CD4-positive, alpha-beta memory T cell (primary cell): ENCODE measurements around the gene PRRX2. TPM values are rescaled to one million over a fixed set of nuclear protein-coding genes. Genes with fewer than 3 reads are reported as not detected.

Source experiments
- CTCF ChIA-PET: fragments of 350-600 bp; sonication (Branson Sonifier 250); formaldehyde crosslinking; loops from one replicate; lab custom pipeline; 2021; ENCODE audit warnings: inconsistent platforms; ENCODE audit not compliant: partially characterized antibody; lab: Charles Lee
- POLR2A ChIA-PET: fragments of 350-600 bp; sonication (Branson Sonifier 250); formaldehyde crosslinking; loops from one replicate; lab custom pipeline; 2021; ENCODE audit not compliant: partially characterized antibody; lab: Charles Lee
- DNase-seq, 5 donors: peaks; one replicate each; pipeline versions ENCODE4 v3.0.0 to v3.0.0-alpha.2; 2020 to 2022; ENCODE audit warnings: mixed read lengths in 1 of 5
- H3K27ac ChIP-seq: one replicate; pipeline ENCODE4 v1.7.0; 2013; ENCODE audit warnings: low read depth, low read length
- H3K27me3 ChIP-seq: 2 replicates; pipeline ENCODE4 v1.7.0; 2013; ENCODE audit warnings: mild to moderate bottlenecking, low read length, moderate library complexity; ENCODE audit not compliant: insufficient read depth
- H3K36me3 ChIP-seq: 2 replicates; pipeline ENCODE4 v1.7.0; 2013; ENCODE audit warnings: mild to moderate bottlenecking, low read length, moderate library complexity; ENCODE audit not compliant: insufficient read depth
- H3K4me1 ChIP-seq: 2 replicates; pipeline ENCODE4 v1.7.0; 2013; ENCODE audit warnings: mild to moderate bottlenecking, low read length, moderate library complexity; ENCODE audit not compliant: insufficient read depth
- H3K4me3 ChIP-seq, 2 donors: one replicate each; pipeline ENCODE4 v1.7.0; 2013; ENCODE audit warnings: low read length in 2 of 2, mild to moderate bottlenecking in 1 of 2
- H3K9me3 ChIP-seq, 2 donors: one replicate each; pipeline ENCODE4 v1.7.0; 2013; ENCODE audit warnings: low read length in 2 of 2, control low read depth in 1 of 2; ENCODE audit not compliant: control insufficient read depth in 1 of 2
- H3K27ac Mint-ChIP-seq, 7 donors: one replicate each; pipeline ENCODE4 v1.8.0; 2020 to 2021; ENCODE audit warnings: mixed read lengths in 7 of 7, mild to moderate bottlenecking in 6 of 7, inconsistent platforms in 3 of 7, moderate library complexity in 3 of 7
- H3K27me3 Mint-ChIP-seq, 2 donors: one replicate each; pipeline ENCODE4 v1.8.0; 2020 to 2021; ENCODE audit warnings: mixed read lengths in 2 of 2
- H3K36me3 Mint-ChIP-seq, 2 donors: one replicate each; pipeline ENCODE4 v1.8.0; 2020 to 2021; ENCODE audit warnings: mixed read lengths in 2 of 2, inconsistent platforms in 1 of 2, mild to moderate bottlenecking in 1 of 2
- H3K4me1 Mint-ChIP-seq, 4 donors: one replicate each; pipeline ENCODE4 v1.8.0; 2020 to 2021; ENCODE audit warnings: mixed read lengths in 4 of 4, mild to moderate bottlenecking in 1 of 4
- H3K4me3 Mint-ChIP-seq, 8 donors: one replicate each; pipeline ENCODE4 v1.8.0; 2020 to 2021; ENCODE audit warnings: mixed read lengths in 8 of 8, mild to moderate bottlenecking in 7 of 8, moderate library complexity in 6 of 8, inconsistent platforms in 3 of 8
- H3K9me3 Mint-ChIP-seq, 8 donors: one replicate each; pipeline ENCODE4 v1.8.0; 2020 to 2021; ENCODE audit warnings: mixed read lengths in 8 of 8, mild to moderate bottlenecking in 5 of 8, inconsistent platforms in 3 of 8, moderate library complexity in 1 of 8
- intact Hi-C: fragments of 100-400 bp; cut with micrococcal nuclease; formaldehyde crosslinking; loops from one replicate; pipeline ENCODE4 v1.15.1; 2023
- polyA plus RNA-seq, 2 donors: library from polyadenylated mRNA; unstranded; fragments of 300-500 nt; fragmentation: Illumina TruSeq; gene quantifications; one replicate each; pipeline ENCODE4 v1.2.3, GENCODE V29; 2021
- total RNA-seq, 2 experiments: library from RNA; stranded (reverse); gene quantifications; one replicate each; pipeline ENCODE4 v1.2.3, GENCODE V29; 2021

PRRX2 gene
- total and polyA plus RNA-seq, 4 experiments from 2014 or later = not detected

DNA sequence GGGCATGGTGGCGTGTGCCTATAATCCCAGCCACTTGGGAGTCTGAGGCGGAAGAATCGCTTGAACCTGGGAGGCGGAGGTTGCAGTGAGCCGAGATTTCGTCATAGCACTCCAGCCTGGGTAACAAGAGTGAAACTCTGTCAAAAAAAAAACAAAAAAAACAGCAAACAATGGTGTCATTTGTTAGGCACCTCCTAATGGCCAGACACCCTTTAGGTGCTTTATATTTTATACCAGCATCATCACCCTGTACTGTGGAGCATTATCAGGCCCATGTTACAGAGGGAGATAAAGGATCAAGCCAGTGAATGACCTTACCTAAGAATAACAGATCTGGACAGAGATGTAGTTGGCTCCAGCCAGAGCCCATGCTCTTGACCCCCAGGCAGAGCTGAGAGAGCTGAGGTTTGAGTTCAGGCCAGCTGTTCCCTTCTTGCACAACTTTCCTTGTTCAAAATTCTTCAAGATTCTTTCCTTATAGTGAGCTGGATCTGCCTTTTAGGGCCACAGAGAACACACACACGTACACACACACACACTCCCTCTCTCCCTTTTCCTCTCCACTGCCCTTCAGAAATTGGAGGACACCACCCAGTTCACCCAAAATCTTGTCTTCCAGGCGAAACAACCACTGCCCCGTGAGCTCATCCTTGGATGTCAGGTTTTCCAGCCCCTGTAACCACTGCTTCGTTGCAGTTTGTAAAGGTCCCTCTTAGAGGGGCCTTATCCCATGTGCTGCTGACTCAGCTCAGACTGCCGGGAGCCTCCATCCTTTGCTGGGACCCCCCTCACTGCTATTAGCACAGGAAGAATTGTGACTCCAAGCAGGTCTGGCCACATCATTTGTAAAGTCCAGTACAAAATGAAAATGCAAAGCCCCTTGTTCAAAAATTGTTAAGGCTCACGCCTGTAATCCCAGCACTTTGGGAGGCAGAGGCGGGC lies 97.8 kb downstream of the PRRX2 start:
- POLR2A ChIA-PET = no interaction called here

GRCh38 chr9:129765764-129766317 lies 100.4 kb downstream of the PRRX2 start:
- H3K9me3 ChIP-seq = no peaks in the 10 kb centered on the region
- intact Hi-C loops = no loop called here
- no peak overlapping the region for H3K4me3 ChIP-seq
- no peaks in the 10 kb centered on the region for H3K4me1 Mint-ChIP-seq
- H3K27ac Mint-ChIP-seq = no peak overlapping the region
- peaks cover 0 to 2% of the 10 kb centered on the region in 2 donors for H3K27me3 Mint-ChIP-seq
- H3K36me3 ChIP-seq = no peaks in the 10 kb centered on the region
- H3K9me3 Mint-ChIP-seq = no peaks in the 10 kb centered on the region
- H3K4me1 ChIP-seq = no peaks in the 10 kb centered on the region
- ChIA-PET CTCF (interaction anchor here (1.2 to 1.9 kb wide), 2 partner anchors 18 to 636 kb away, joined by 3 to 6 read pairs; no protein-coding TSS in a partner anchor), POLR2A (no interaction called here)
- no peak overlapping the region for H3K27ac ChIP-seq
- H3K36me3 Mint-ChIP-seq = no peaks in the 10 kb centered on the region
- H3K4me3 Mint-ChIP-seq = no peak overlapping the region
- no peak for DNase-seq
- H3K27me3 ChIP-seq = no peaks in the 10 kb centered on the region

More for the DNA sequence above, 97.8 kb downstream of the PRRX2 start:
- Mint-ChIP-seq H3K4me1 (peaks cover 0 to under 1% (median 0%) of the 10 kb centered on the region in 4 donors), H3K27me3 (peaks cover 2% of the 10 kb centered on the region in 2 donors), H3K9me3 (no peaks in the 10 kb centered on the region), H3K36me3 (no peaks in the 10 kb centered on the region), H3K27ac (peak overlapping the region in 2 of 7 donors; percentile 18 to 46), H3K4me3 (no peak overlapping the region)
- Histone ChIP-seq H3K36me3 (no peaks in the 10 kb centered on the region), H3K27me3 (no peaks in the 10 kb centered on the region), H3K9me3 (no peaks in the 10 kb centered on the region), H3K4me3 (no peak overlapping the region), H3K27ac (no peak overlapping the region), H3K4me1 (no peaks in the 10 kb centered on the region)
- intact Hi-C loops = no loop called here
- CTCF ChIA-PET = interaction anchor here (0.6 to 1.9 kb wide), 2 partner anchors 18 to 20 kb away, joined by 3 to 6 read pairs; no protein-coding TSS in a partner anchor
- no peak for DNase-seq

GRCh38 chr9:129768486-129768885 lies 103.0 kb downstream of the PRRX2 start:
- Mint-ChIP-seq H3K36me3 (no peaks in the 10 kb centered on the region), H3K27me3 (peaks cover 0 to 3% of the 10 kb centered on the region in 2 donors), H3K4me3 (no peak overlapping the region), H3K27ac (no peak overlapping the region), H3K4me1 (no peaks in the 10 kb centered on the region), H3K9me3 (no peaks in the 10 kb centered on the region)
- H3K9me3 ChIP-seq = no peaks in the 10 kb centered on the region
- no peak overlapping the region for H3K27ac ChIP-seq
- CTCF ChIA-PET = interaction anchor here (1.2 kb wide), 1 partner anchor 14 kb away, joined by 9 read pairs; no protein-coding TSS in a partner anchor
- POLR2A ChIA-PET = no interaction called here
- H3K4me1 ChIP-seq = no peaks in the 10 kb centered on the region
- H3K36me3 ChIP-seq = no peaks in the 10 kb centered on the region
- no peak for DNase-seq
- no peak overlapping the region for H3K4me3 ChIP-seq
- intact Hi-C loops = no loop called here
- H3K27me3 ChIP-seq = no peaks in the 10 kb centered on the region

DNA sequence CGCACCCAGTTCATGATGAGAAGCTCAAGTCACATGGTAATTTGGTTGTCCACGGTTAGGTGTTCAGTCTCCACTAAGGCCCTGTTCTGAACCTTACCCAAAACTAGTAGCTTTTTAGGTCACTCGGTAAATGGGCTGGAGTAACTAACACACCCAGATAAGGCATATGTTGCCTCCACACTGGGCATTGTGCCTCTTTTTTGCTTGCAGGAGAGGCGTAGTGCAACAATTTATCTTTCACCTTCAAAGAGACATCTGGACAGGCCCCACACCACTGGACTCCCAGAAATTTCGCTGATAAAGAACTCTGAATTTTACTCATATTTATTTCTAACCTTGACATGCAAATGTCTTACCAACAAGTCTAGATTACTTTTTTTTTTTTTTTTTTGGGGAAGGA lies 104.2 kb downstream of the PRRX2 start:
- no peaks in the 10 kb centered on the region for H3K36me3 ChIP-seq
- ChIA-PET POLR2A (no interaction called here), CTCF (interaction anchor here (1.2 kb wide), 1 partner anchor 13 kb away, joined by 9 read pairs; no protein-coding TSS in a partner anchor)
- H3K27me3 ChIP-seq = no peaks in the 10 kb centered on the region
- no peaks in the 10 kb centered on the region for H3K36me3 Mint-ChIP-seq
- no peak overlapping the region for H3K27ac ChIP-seq
- H3K4me3 ChIP-seq = no peak overlapping the region
- no peaks in the 10 kb centered on the region for H3K9me3 Mint-ChIP-seq
- H3K4me1 Mint-ChIP-seq = no peaks in the 10 kb centered on the region
- H3K4me1 ChIP-seq = no peaks in the 10 kb centered on the region
- peaks cover 3 to 7% of the 10 kb centered on the region in 2 donors for H3K27me3 Mint-ChIP-seq
- no peak for DNase-seq
- H3K4me3 Mint-ChIP-seq = no peak overlapping the region
- no peaks in the 10 kb centered on the region for H3K9me3 ChIP-seq
- intact Hi-C loops = no loop called here
- no peak overlapping the region for H3K27ac Mint-ChIP-seq

DNA sequence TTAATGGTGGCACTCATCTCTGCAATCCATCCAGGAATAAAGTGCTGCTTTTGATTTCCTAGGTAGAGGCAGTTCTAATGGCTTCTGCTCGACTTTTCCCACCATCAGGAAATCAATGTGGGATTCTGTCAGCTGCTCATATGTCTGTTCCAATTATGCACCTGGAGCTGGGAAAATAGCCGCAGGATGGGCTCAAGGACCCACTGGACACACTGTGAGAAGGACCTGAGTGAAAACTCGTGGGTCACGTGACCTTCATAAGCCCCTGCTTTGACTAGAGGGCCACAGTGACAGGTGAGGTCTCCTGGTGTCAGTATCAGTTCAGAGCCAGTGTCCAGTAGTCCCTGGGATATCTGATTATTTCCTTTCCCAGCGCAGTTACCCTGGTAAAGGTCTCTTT lies 105.3 kb downstream of the PRRX2 start:
- H3K27ac Mint-ChIP-seq = no peak overlapping the region

More for the DNA sequence above, 105.3 kb downstream of the PRRX2 start:
- Histone ChIP-seq H3K9me3 (no peaks in the 10 kb centered on the region), H3K27me3 (no peaks in the 10 kb centered on the region), H3K4me1 (no peaks in the 10 kb centered on the region), H3K27ac (no peak overlapping the region), H3K36me3 (no peaks in the 10 kb centered on the region), H3K4me3 (no peak overlapping the region)
- ChIA-PET CTCF (no interaction called here), POLR2A (no interaction called here)
- no peak overlapping the region for H3K4me3 Mint-ChIP-seq
- intact Hi-C loops = no loop called here
- no peak for DNase-seq
- peaks cover 3 to 7% of the 10 kb centered on the region in 2 donors for H3K27me3 Mint-ChIP-seq
- no peaks in the 10 kb centered on the region for H3K36me3 Mint-ChIP-seq
- no peaks in the 10 kb centered on the region for H3K9me3 Mint-ChIP-seq
- H3K4me1 Mint-ChIP-seq = no peaks in the 10 kb centered on the region

Other genes with a start within 250 kb of the PRRX2 start
- gene C9orf50, start 44.5 kb upstream of the PRRX2 start, total RNA-seq = not detected
- gene C9orf50, start 44.5 kb upstream of the PRRX2 start, polyA plus RNA-seq = not detected
- 10 to 100 TPM; 45.0 to 45.3 TPM for gene NTMT1, start 39.5 kb upstream of the PRRX2 start, total RNA-seq
- 10 to 100 TPM; 48.4 to 55.1 TPM for gene NTMT1, start 39.5 kb upstream of the PRRX2 start, polyA plus RNA-seq
- 10 to 100 TPM; 33.0 to 33.1 TPM for gene ASB6, start 23.5 kb upstream of the PRRX2 start, total RNA-seq
- gene ASB6, start 23.5 kb upstream of the PRRX2 start, polyA plus RNA-seq = 10 to 100 TPM; 17.3 to 29.7 TPM
- not detected for gene PTGES, start 87.4 kb downstream of the PRRX2 start, total RNA-seq
- gene PTGES, start 87.4 kb downstream of the PRRX2 start, polyA plus RNA-seq = not detected
- gene TOR1B, start 137.5 kb downstream of the PRRX2 start, total RNA-seq = 10 to 100 TPM; 29.5 to 33.0 TPM
- gene TOR1B, start 137.5 kb downstream of the PRRX2 start, polyA plus RNA-seq = 10 to 100 TPM; 17.5 to 24.4 TPM
- 10 to 100 TPM; 39.8 to 41.9 TPM for gene TOR1A, start 158.5 kb downstream of the PRRX2 start, total RNA-seq
- gene TOR1A, start 158.5 kb downstream of the PRRX2 start, polyA plus RNA-seq = 10 to 100 TPM; 66.3 to 82.5 TPM
- 10 to 100 TPM; 95.5 to 96.9 TPM for gene C9orf78, start 169.6 kb downstream of the PRRX2 start, total RNA-seq
- gene C9orf78, start 169.6 kb downstream of the PRRX2 start, polyA plus RNA-seq = 100 to 1,000 TPM; 204 to 206 TPM
- gene USP20, start 169.8 kb downstream of the PRRX2 start, total RNA-seq = 100 to 1,000 TPM; 123 to 132 TPM
- gene USP20, start 169.8 kb downstream of the PRRX2 start, polyA plus RNA-seq = 10 to 100 TPM; 36.5 to 55.9 TPM